ENCODE measurements around the gene RFX2.

GRCh38 chr19:5983367-5983955 lies 126.8 kb downstream of the RFX2 start:
- TF ChIP-seq CTCF (IDR thresholded peaks at IDR 0.05) (no peak), EZH2 (IDR thresholded peaks at IDR 0.05) (no peak)
